IgD-negative memory B cell (primary cell): ENCODE measurements around the gene ANO1. TPM values are rescaled to one million over a fixed set of nuclear protein-coding genes. Genes with fewer than 3 reads are reported as not detected.

Experiments used
- H3K27ac Mint-ChIP-seq, 3 donors: one replicate each; pipeline ENCODE4 v1.8.0; 2020 to 2022; ENCODE audit warnings: mild to moderate bottlenecking in 3 of 3, mixed read lengths in 3 of 3, moderate library complexity in 1 of 3
- H3K27me3 Mint-ChIP-seq: one replicate; pipeline ENCODE4 v1.8.0; 2021; ENCODE audit warnings: mixed read lengths
- H3K36me3 Mint-ChIP-seq: one replicate; pipeline ENCODE4 v1.8.0; 2020; ENCODE audit warnings: mild to moderate bottlenecking, mixed read lengths
- H3K4me1 Mint-ChIP-seq, 3 donors: one replicate each; pipeline ENCODE4 v1.8.0; 2020 to 2022; ENCODE audit warnings: mixed read lengths in 3 of 3, mild to moderate bottlenecking in 1 of 3
- H3K4me3 Mint-ChIP-seq, 4 donors: one replicate each; pipeline ENCODE4 v1.8.0; 2020 to 2022; ENCODE audit warnings: mild to moderate bottlenecking in 4 of 4, mixed read lengths in 4 of 4, moderate library complexity in 3 of 4
- H3K9me3 Mint-ChIP-seq, 3 donors: one replicate each; pipeline ENCODE4 v1.8.0; 2020 to 2021; ENCODE audit warnings: mixed read lengths in 3 of 3, mild to moderate bottlenecking in 1 of 3
- polyA plus RNA-seq: library from polyadenylated mRNA; unstranded; fragments of 300-500 nt; fragmentation: Illumina TruSeq; gene quantifications from one replicate; pipeline ENCODE4 v1.2.3, GENCODE V29; 2021

ANO1 gene
- polyA plus RNA-seq, 1 donor from 2014 or later: not detected

DNA sequence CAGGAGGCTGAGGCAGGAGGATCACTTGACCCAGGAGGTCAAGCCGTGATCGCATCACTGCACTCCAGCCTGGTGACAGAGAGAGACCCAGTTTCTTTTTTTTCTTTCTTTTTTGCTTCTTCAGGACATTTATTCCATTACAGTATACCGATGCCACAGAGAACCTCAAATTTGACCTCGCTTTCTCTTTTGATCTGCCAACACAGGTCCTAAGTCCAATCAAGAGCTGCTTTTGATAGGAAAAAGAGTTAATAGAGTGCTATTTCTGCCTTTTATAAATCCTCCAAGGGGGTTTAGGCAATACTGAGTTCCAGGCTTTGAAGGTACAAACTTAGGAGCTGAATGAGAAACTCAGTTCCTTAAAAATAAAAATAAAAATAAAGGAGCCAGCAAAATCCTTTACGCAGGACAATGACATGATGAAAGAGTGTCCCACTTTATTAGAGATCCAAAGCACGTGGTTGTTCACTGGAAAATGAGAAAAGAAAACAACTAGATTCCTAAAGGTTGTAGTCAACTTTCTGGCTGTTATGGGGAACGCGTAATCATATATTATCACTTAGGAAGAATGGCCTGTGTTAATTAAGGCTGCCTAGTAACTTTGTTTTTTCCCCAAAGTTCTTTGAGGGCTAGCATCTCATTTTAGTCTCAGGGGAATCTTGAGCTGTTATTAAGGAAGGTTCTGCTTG lies 152.2 kb downstream of the ANO1 start:
- no peaks in the 10 kb centered on the region for H3K4me1 Mint-ChIP-seq
- H3K4me3 Mint-ChIP-seq: no peak overlapping the region
- H3K27me3 Mint-ChIP-seq: peaks cover 4% of the 10 kb centered on the region
- no peak overlapping the region for H3K27ac Mint-ChIP-seq
- no peaks in the 10 kb centered on the region for H3K36me3 Mint-ChIP-seq
- peaks cover 0 to 4% (median 0%) of the 10 kb centered on the region in 3 donors for H3K9me3 Mint-ChIP-seq

- H3K27me3 Mint-ChIP-seq: peaks cover 4% of the 10 kb centered on the region
- no peak overlapping the region for H3K27ac Mint-ChIP-seq
- peaks cover 0 to 4% (median 0%) of the 10 kb centered on the region in 3 donors for H3K9me3 Mint-ChIP-seq
- H3K4me3 Mint-ChIP-seq: no peak overlapping the region
- H3K36me3 Mint-ChIP-seq: no peaks in the 10 kb centered on the region
- H3K4me1 Mint-ChIP-seq: no peaks in the 10 kb centered on the region
Observed at GRCh38 chr11:70230840-70231710, 153.0 kb downstream of the ANO1 start.

GRCh38 chr11:70233034-70233433 lies 154.9 kb downstream of the ANO1 start:
- Mint-ChIP-seq H3K27me3 (peaks cover 5% of the 10 kb centered on the region), H3K9me3 (peaks cover 0 to 4% (median 0%) of the 10 kb centered on the region in 3 donors), H3K4me1 (no peaks in the 10 kb centered on the region), H3K27ac (no peak overlapping the region), H3K4me3 (no peak overlapping the region), H3K36me3 (no peaks in the 10 kb centered on the region)

DNA sequence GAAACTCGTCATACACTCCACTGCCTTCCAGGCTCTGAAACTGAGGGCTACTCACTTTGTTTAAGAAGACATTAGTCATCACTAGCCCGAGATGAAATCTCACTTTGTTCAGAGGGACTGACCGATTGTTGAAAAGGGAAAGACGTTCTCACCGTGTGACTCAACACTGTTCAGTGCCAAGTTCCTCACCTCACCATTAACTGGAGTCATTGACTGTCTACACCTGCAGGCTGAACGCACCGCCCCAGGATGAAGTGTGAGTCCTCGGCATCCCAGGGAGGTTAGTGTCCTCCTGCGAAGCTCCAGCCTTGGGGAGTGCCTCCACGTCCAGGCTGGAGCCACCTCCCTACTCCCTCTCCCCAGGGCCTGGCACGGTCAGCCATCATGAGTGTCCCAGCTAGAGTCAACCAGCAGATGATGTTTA lies 155.4 kb downstream of the ANO1 start:
- no peak overlapping the region for H3K27ac Mint-ChIP-seq
- peaks cover 0 to 4% (median 0%) of the 10 kb centered on the region in 3 donors for H3K9me3 Mint-ChIP-seq
- peaks cover 5% of the 10 kb centered on the region for H3K27me3 Mint-ChIP-seq
- no peaks in the 10 kb centered on the region for H3K4me1 Mint-ChIP-seq
- no peaks in the 10 kb centered on the region for H3K36me3 Mint-ChIP-seq
- no peak overlapping the region for H3K4me3 Mint-ChIP-seq

DNA sequence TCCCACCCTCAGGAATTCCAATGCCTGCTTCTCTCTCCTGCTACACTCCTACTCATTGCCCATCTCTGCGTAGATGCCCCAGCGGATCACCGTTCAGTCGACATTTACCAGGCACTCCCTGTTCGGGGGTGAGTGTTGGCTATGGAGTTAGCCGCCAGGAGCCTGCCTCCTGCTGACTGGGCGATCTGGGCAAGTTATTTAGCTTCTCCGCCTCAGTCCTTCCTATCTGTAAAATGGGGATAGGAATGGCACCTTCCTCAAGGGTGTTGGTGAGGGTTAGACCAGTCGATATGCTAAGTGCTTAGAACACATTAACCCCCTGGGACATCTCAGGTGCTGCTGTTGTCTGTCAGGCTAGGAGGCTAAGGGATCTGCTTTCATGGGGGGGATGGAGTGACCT lies 155.8 kb downstream of the ANO1 start:
- H3K9me3 Mint-ChIP-seq: peaks cover 0 to 4% (median 0%) of the 10 kb centered on the region in 3 donors
- no peak overlapping the region for H3K4me3 Mint-ChIP-seq
- H3K4me1 Mint-ChIP-seq: no peaks in the 10 kb centered on the region
- H3K36me3 Mint-ChIP-seq: no peaks in the 10 kb centered on the region
- H3K27me3 Mint-ChIP-seq: peaks cover 5% of the 10 kb centered on the region
- no peak overlapping the region for H3K27ac Mint-ChIP-seq

Other genes with a start within 250 kb of the ANO1 start
- 21.0 TPM for gene FADD, start 125.0 kb downstream of the ANO1 start, polyA plus RNA-seq
- 13.7 TPM for gene PPFIA1, start 192.4 kb downstream of the ANO1 start, polyA plus RNA-seq